ENCODE measurements around the gene CNTN5. TPM values are rescaled to one million over a fixed set of nuclear protein-coding genes. Genes with fewer than 3 reads are reported as not detected.
"Not testable (repeated sequence)": the region's sequence is repeated elsewhere in the genome, so short reads cannot be mapped to it uniquely, and the experiment has no call there.

The CNTN5 gene
- total RNA-seq, 3 donors from 2014 or later = 0.35 TPM; not detected in 2

- ATAC-seq (no peak), DNase-seq (no peak)
- TF ChIP-seq CTCF (IDR thresholded peaks at IDR 0.05) = no peak
- H3K9me3 ChIP-seq = peaks cover 3% of the 10 kb centered on the region
- H3K36me3 ChIP-seq (ENCODE audit: low read depth) = no peaks in the 10 kb centered on the region
- no peak overlapping the region for H3K4me3 ChIP-seq
- no peaks in the 10 kb centered on the region for H3K4me1 ChIP-seq (ENCODE audit: low read depth)
- intact Hi-C loops (cut with DNase I, micrococcal nuclease) = no loop called here
These were observed 1211.3 kb downstream of the CNTN5 start for GRCh38 chr11:100232006-100232405.

GRCh38 chr11:100235085-100235484 lies 1214.3 kb downstream of the CNTN5 start:
- TF ChIP-seq CTCF (IDR thresholded peaks at IDR 0.05) = no peak
- H3K9me3 ChIP-seq = peaks cover 3% of the 10 kb centered on the region
- no peaks in the 10 kb centered on the region for H3K4me1 ChIP-seq (ENCODE audit: low read depth)
- no peaks in the 10 kb centered on the region for H3K36me3 ChIP-seq (ENCODE audit: low read depth)
- ATAC-seq = no peak
- no peak for DNase-seq
- intact Hi-C loops (cut with DNase I, micrococcal nuclease) = no loop called here
- no peak overlapping the region for H3K4me3 ChIP-seq

- no peak for ATAC-seq
- Histone ChIP-seq H3K4me1 (ENCODE audit: low read depth) (no peaks in the 10 kb centered on the region), H3K36me3 (ENCODE audit: low read depth) (no peaks in the 10 kb centered on the region), H3K4me3 (no peak overlapping the region), H3K9me3 (peaks cover under 1% of the 10 kb centered on the region)
- DNase-seq = no peak
- intact Hi-C loops (cut with DNase I, micrococcal nuclease) = no loop called here
- TF ChIP-seq CTCF (IDR thresholded peaks at IDR 0.05) = no peak
These were observed 1219.3 kb downstream of the CNTN5 start for GRCh38 chr11:100240025-100240539.

GRCh38 chr11:100247704-100248103 lies 1227.0 kb downstream of the CNTN5 start:
- no peaks in the 10 kb centered on the region for H3K9me3 ChIP-seq
- H3K4me3 ChIP-seq = no peak overlapping the region
- no peaks in the 10 kb centered on the region for H3K36me3 ChIP-seq (ENCODE audit: low read depth)
- no peak for ATAC-seq
- no peak for DNase-seq
- no peak for TF ChIP-seq CTCF (IDR thresholded peaks at IDR 0.05)
- intact Hi-C loops (cut with DNase I, micrococcal nuclease) = no loop called here
- no peaks in the 10 kb centered on the region for H3K4me1 ChIP-seq (ENCODE audit: low read depth)

- H3K4me1 ChIP-seq (ENCODE audit: low read depth); DNase-seq; H3K4me3 ChIP-seq; H3K36me3 ChIP-seq (ENCODE audit: low read depth); intact Hi-C loops (cut with DNase I, micrococcal nuclease); ATAC-seq: not testable (repeated sequence)
- H3K9me3 ChIP-seq = peaks cover 11% of the 10 kb centered on the region
These were observed 1236.6 kb downstream of the CNTN5 start for GRCh38 chr11:100257238-100257803.

GRCh38 chr11:100269516-100269915 lies 1248.8 kb downstream of the CNTN5 start:
- H3K4me3 ChIP-seq = no peak overlapping the region
- no peaks in the 10 kb centered on the region for H3K36me3 ChIP-seq (ENCODE audit: low read depth)
- intact Hi-C loops (cut with DNase I, micrococcal nuclease) = no loop called here
- no peak for TF ChIP-seq CTCF (IDR thresholded peaks at IDR 0.05)
- no peak for ATAC-seq
- no peak for DNase-seq
- no peaks in the 10 kb centered on the region for H3K4me1 ChIP-seq (ENCODE audit: low read depth)
- H3K9me3 ChIP-seq = peaks cover 11% of the 10 kb centered on the region

Data from mucosa of descending colon (tissue), 3 donors.